Measurements from ENCODE around the gene SASH1. TPM values are rescaled to one million over a fixed set of nuclear protein-coding genes. Genes with fewer than 3 reads are reported as not detected.
"Not testable (repeated sequence)": the region's sequence is repeated elsewhere in the genome, so short reads cannot be mapped to it uniquely, and the experiment has no call there.

The SASH1 gene
- total RNA-seq, 1 donor from 2014 or later: 87.9 TPM

DNA sequence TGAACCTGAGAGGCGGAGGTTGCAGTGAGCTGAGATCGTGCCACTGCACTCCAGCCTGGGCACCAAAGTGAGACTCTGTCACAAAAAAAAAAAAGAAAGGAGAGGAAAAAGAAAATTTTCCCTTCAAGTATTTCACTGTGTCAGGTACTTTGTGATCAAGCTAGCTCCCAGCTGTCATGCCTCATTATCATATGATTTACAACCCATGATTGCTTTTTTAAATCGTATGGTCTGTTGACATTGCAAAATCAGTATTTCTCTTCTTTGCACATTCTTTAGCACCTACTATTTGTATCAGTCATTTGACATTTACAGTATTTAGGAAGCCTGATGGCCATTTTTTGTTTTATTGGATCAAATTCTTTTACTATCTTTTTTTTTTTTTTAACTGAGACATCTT, 22.4 kb downstream of the SASH1 start:
- DNase-seq (ENCODE audit: low read depth): no peak

DNA sequence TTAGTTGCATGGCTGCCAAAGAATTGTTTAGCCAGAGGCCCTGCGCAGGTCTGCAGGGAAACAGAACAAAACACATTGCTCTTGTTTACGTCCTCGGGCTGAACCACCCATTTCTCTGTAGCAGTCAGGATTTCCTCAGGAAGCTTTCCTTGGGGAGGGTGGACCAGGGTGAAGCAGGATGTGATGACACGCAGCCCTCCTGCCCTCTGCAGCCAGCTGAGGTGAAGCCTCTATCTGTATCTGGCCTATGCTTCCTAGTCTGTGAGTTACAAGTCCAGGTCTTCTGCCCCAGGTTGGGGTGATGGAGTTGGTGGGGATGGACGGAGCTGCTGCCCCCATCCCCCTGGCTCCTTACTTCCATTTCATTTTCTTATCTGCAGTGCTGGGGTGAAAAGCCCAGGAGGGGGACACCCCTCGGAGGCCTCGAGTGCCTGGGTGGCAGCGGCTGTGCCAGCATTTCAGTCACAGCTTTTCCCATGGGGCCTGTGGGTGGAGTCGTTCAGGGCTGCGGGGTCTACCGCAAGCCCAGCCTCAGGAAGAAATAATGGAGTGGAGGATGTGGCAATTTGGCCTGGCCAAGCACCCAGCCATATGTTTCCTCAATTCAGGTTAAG, 24.9 kb downstream of the SASH1 start:
- peak; percentile 52 for DNase-seq (ENCODE audit: low read depth)

DNA sequence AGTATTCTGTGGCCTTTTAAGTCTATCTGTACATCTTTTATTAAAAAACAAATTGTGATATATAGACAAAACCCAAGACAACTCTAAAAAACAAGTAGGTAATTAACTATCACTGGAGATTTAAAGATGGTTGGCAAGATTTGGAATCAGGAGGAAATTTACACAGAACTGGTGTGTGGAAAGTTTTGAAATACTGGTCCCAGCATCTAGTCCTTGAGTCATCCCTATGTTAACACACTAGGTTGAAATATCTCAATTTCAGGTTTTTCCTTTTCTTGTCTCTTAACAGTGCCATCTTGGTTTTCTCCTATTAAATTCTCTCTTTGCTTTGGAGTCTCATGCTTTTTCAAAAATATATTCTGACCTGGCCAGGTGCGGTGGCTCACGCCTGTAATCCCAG, 27.5 kb downstream of the SASH1 start:
- DNase-seq (ENCODE audit: low read depth): no peak

DNA sequence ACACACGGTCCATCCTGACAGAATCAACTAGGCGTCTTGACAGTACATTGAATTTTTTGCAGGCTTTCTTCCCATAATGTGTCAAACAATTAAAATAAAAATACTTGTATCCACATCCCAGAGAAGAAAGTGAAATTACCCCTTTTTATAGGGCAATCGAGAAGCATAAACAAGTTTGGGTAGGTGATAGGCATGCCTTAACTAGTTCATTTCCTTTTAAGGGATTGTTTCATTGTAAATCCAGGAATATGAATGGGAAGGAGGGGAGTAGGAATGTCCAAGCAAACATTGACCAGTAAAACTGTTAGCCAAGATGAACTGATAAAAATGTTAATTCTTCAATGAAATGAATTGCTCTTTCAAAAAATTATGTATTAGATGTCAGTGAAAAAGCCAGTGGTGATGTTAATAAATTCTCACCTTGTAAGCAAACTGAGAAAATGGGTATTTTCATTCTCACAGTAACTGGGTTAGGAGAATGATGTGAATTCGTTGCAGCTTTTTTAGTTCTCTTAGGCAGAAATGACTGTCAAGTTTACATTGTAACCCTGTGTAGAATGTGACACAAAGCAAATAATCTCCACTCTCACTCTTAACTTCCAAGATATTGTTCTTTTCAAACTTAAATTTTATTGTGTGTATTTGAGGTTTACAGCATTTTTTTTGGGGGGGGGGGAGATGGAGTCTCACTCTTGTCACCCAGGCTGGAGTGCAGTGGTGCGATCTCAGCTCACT, 31.6 kb downstream of the SASH1 start:
- no peak for DNase-seq (ENCODE audit: low read depth)

DNA sequence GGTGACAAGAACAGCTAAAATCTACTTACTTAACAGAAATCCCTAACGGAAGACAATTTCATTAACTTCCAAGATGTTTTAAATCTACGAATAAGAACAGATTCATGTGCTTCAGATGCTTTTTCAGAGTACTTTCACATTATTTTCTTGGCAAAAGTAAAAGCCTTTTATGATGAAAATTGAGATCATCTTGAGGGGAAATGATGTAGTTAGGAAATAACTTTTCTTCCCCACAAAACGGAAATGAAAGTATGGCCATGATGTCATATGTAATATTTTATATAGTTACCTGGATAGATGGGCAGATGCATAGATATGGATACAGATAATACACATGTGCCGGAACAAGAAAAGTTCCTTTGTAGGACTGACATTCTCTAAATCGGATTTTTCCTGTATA, 32.8 kb downstream of the SASH1 start:
- no peak for DNase-seq (ENCODE audit: low read depth)

DNA sequence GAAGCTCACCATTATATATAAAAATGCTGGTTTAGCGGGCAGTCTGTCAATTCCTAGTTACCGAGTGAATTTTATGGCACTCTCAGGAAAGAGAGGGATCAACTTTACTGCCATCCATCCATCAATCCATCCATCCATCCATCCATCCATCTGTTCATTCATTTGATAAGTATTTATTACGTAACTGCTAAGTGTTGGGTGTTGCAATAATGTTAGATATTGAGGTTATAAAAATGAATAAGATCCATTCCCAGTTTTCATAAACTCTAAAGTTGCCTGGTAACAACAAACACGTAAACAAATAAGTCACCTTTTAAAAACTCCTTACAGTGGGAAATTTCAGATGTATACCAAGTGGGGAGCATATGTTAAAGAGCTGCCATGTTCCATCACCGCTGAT, 36.8 kb downstream of the SASH1 start:
- DNase-seq (ENCODE audit: low read depth): no peak

DNA sequence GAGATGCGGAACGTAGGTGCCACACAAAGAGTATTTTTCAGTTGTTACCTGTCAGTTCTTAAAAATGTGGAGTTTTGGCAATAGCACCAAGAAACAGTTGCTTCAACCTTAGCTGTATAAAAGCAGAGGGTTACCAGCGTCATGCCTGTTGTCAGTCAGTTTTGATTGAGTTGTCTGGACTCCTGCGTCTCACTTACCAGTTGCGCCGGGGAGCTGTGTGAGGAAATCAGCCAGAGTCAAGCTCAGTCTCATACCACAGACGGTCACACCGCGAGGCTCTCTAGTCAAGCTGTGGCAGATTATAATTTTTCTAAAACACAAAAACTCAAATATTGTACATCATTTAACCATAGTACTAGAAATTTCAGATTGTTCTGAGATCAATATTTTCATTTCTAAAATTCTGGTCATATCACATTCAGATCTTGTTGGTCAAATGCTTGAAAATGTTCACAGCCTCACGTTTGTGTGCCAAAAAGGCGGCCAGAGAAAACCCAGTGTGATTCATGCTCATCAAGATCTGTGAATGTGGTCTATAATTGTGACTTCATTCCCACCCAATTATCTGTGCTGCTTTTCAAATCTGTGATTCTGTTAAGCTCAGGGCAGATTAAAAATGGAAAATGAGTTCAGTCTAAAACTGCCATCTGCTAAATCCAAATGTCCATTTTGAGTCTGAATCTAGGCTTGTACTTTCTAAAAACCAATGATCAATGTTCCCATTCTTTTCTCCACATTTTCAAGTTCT, 37.5 kb downstream of the SASH1 start:
- DNase-seq (ENCODE audit: low read depth): no peak

DNA sequence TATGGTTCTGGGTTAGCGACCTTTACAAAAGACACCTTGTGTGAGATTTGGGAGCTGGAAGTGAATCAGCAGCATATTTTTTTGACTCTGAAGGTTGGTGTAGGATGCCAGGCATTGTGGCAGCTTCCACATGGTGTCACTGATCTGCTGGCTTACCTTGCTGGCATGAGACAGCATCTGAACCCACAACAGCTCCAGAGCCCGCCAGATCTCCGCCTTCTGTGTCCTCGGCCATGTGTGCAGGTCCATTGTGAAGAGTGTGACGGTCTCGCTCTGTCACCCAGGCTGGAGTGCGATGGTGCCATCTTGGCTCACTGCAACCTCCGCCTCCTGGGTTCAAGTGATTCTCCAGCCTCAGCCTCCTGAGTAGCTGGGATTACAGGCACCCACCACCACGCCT, 39.4 kb downstream of the SASH1 start:
- not testable (repeated sequence) for DNase-seq (ENCODE audit: low read depth)

DNA sequence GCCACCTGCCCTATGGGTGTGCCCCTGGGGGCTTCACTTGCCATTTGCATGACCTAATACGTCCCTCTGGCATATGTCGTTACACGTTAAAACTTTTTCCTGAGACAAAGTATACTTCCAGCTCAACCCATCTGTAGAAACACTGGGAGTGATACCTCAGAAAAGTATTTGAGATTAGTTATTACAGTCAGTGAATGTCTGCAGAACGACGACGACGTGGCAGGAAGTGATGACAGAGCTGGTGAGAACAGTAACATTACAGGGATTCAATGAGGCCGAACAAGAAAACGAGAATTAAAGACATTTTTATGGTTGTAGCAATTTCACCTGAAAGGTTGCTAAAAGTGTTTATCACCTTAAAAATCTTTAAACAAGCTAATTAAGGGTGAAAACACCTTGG, 40.2 kb downstream of the SASH1 start:
- peak; percentile 91 for DNase-seq (ENCODE audit: low read depth)

DNA sequence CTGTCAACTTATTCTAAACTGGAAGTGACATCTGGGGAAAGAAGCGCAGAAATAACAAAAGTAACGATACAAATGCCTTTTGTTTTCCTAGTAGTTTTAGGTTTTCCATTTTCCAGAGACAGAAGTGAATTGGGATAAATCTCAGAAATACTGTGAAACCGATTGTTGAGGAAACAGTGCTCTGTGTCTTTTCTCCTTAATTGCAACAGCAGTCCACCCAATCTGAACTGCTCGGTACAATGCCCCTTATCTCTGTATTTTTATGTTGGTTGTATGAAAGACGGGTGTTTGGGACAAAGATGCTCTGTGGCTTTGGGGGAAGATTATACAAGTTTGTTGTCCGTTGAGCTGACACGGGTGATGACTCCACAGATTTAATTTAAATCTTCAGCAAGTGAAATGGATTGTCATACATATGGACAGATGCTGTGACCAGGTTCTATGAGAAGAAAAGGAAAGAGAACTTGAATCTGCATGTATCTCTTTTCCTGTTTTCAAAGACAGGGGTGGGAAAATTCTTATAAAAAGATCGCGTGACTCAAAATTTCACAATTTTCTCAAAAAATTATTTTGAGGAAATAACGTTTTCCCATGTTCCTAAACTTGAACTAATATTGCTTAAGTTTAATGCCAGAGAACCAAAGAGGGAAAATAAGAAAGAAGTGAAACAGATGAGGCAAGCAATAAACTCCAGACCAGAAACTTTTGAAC, 41.2 kb downstream of the SASH1 start:
- DNase-seq (ENCODE audit: low read depth): no peak

DNA sequence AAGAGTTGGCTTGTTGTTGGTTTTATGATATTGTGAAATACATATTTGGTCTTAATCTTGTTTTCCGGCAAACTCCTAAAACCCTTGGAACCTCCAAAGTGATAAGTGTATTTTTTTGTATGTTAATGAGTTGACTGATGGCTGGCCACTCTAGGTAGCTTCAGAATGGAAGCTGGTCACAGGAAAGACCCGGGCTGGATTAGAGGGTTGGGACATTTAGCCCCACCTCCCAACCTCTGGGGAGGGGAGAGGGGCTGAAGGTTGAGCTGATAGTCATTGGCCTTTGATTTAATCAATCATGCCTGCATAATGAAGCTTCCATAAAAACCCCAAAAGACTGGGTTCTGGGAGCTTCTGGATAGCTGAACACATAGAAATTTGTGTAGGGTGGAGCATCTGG, 42.7 kb downstream of the SASH1 start:
- no peak for DNase-seq (ENCODE audit: low read depth)

DNA sequence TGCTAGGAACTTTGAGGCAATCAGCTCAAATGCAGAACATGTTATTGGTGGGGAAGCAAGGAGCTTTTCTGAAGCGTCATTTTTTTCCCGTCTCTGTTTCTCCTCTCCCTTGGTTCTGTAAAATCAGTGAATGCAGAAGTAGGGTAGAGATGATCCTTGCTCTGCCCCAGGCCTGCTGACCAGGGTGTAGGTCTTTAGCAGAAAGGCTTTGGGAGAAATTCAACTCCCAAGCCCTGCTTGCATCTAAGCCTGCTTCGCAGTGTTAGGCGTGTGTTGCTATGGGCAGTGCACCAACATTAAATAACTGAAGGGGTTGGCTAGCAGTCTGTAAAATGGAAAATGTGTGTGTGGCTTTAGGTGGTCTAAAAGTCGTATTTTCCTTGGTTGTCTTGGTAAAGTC, 45.9 kb downstream of the SASH1 start:
- DNase-seq (ENCODE audit: low read depth): no peak

DNA sequence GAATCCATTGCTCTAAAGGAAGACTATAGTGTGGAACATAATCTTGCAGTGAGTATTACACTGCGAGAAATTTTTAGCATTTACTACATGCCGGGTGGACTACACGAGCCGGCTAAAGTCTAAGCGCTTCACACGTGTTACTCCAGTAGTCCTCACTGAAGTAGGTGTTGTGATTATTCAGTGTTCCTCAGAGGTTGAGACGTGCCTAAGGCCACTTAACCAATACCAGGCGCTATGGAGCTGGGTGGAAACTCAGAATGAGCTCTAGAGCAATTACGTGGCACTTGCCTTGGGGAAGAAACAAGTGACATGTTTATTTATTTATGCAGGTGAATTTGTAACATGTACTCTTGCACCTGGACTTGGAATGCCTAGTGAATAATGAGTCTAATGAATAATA, 46.4 kb downstream of the SASH1 start:
- DNase-seq (ENCODE audit: low read depth): peak; percentile 93

DNA sequence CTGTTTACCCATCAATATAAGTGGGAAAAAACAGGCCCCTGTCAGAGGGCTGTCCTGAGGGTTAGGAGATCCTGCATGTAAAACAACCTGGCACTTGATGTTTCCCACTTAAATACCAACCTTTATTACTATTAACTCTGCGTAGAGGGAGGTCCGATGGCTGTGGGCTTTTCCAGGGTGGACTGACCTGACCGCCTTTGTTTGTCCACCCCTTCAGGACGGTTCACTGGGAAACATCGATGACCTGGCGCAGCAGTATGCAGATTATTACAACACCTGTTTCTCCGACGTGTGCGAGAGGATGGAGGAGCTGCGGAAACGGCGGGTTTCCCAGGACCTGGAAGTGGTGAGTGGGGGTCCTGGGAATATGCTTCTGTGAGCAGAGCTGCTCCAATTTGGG, 47.3 kb downstream of the SASH1 start:
- no peak for DNase-seq (ENCODE audit: low read depth)

DNA sequence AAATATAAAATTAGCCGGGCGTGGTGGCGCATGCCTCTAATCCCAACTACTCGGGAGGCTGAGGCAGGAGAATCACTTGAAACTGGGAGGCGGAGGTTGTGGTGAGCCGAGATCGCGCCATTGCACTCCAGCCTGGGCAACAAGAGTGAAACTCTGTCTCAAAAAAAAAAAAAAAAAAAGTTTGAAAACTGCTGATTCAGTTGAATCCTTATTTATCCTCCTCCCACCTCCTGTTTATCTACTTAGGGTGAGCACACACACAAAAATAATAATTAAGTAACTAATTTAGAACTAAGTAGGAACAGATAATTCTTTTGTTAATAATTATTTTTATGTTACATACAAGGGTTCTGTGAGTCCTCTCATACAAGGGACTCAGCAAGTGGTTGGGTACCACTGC, 49.5 kb downstream of the SASH1 start:
- not testable (repeated sequence) for DNase-seq (ENCODE audit: low read depth)

DNA sequence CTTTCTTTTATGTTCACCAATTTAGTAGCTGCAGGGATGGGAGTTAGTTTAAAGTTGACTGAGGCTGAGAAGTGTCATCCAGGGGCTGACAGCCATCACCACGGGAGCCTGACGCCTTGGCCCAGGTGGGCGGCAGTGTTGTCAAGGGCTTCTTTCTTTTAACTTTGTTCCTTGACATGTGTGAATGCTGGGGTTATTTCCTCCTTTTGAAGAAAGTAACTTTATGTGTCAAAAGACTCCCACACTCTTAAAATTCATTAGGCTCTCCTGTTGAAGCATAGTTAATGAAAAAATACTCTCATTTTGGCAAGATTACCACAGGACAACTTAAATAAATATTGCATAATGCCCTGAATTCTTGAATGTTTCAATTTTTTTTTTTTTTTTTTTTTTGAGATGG, 50.0 kb downstream of the SASH1 start:
- peak; percentile 70 for DNase-seq (ENCODE audit: low read depth)

DNA sequence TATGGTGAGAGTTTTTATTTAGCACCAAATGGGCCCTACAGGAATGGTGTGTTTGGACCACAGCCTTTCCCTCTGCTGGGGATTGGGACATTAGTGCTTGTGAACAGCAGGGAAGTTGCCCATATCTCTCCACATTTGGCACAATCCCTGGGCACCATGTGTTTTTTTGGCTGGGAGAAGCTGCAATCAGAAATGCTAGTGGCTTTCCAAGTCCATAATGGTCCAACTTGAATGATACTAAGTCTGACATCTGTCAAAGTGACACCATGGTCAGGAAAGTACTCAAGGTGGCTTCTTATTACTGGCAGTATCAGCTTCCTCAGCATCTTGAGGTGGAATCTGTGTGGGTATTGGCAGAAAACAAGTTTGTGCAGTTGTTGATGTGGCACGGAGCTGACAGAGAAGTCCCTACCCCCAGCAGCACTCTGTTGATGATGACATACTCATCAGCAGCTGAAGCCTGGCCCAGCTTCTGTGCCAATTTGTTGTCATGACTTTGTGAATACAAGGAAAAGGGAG, 53.0 kb downstream of the SASH1 start:
- DNase-seq (ENCODE audit: low read depth): no peak

DNA sequence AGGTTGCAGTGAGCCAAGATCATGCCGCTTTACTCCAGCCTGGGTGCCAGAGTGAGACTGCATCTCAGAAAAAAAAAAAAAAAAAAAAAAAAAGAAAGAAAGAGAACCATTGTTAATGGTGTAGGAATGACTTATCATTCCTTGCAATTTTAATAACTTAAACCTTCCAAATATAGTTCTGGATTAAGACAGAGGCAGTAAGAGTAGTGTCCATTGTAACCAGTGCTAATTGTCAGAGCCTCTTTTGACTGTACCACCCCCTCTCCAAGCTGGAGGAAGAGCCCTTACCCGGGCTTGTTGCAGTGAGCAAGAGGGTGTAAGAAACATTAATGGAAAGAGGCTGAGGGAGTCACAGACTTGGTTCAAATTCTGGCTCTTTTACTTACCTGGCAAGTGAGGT, 53.8 kb downstream of the SASH1 start:
- no peak for DNase-seq (ENCODE audit: low read depth)

DNA sequence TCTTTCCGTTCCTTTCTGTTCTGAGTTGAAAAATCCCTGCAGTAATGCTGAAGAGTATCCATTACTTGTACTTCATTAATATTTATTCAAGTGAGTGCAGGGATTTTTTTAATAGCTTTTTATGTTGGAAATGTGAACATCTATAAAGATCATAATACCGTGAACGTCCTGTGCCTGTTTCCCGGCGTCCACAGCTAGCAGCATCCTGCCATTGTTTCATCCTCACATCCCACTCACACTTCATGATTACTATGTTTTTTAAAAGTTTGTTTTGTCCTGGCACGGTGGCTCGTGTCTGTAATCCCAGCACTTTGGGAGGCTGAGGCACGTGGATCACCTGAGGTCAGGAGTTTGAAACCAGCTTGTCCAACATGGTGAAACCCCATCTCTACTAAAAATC, 54.3 kb downstream of the SASH1 start:
- DNase-seq (ENCODE audit: low read depth): no peak

DNA sequence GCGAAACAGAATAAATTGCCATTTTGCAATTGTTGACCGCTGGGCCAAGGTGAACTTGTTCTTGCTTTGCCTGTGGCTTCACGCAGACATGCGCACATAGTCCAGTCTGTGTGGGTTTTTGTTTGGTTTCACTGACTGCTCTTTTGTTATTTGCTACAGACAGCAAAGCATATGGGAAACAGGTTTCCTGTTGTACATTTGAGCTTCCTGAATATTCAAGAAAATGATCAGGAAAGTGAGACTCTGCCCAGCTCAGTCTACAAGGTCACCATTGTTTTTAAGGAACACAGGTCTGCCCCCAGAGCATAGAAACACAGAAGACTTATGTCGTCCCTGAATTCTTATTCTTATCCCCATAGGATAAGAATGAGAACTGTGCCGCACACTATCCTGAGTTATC, 55.6 kb downstream of the SASH1 start:
- no peak for DNase-seq (ENCODE audit: low read depth)

DNA sequence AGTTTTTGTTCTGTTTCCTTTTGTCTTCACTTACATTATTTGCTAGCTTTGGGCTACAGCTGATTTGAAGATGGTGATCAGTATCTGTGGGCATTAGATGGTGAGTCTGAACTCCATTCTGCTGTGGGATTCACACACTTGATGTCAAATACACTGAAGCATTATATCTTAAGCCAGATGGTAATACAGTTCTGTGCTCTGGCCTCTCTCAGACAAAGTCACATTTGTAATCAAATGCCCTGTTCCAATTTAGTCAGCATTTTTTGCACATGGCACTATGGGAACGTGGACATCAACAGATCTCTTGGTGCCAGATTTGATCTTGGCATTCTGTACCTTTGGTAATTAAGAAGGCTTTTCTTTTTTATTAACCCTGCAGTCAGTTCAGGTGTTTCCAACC, 56.0 kb downstream of the SASH1 start:
- no peak for DNase-seq (ENCODE audit: low read depth)

DNA sequence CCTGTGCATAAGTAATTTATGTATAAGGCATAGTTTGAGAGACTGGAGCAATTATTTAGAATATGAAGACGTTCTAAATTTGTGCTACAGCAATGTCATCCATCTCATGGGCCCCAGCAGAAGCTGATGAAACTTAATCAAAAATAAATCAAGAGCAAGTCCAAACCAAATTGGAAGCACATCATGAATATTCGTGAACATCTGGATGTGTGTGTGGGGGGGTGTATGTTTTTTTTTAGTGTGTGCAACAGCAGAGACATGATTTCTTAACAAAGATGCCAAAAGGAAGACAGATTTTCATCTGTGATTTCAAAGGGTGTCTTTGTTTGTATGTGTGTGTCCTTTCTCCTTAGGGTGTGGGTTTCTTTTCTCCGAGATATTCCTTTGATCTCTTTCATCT, 58.9 kb downstream of the SASH1 start:
- DNase-seq (ENCODE audit: low read depth): no peak
